WTC11 (cell line): Measurements from ENCODE around the gene SERP2. TPM values are rescaled to one million over a fixed set of nuclear protein-coding genes. Genes with fewer than 3 reads are reported as not detected.

Experiments used
- ATAC-seq: fragments of 200-7000 bp; cut with Tn5 transposase; 2 replicates; pipeline ENCODE4 v1.10.0; 2021; ENCODE audit warnings: mild to moderate bottlenecking, moderate library complexity
- CTCF ChIA-PET: fragments of 300-600 bp; sonication (Branson Sonifier 250); formaldehyde crosslinking; loops from one replicate; lab custom pipeline; 2021; ENCODE audit warnings: antibody characterized with exemption; lab: Charles Lee
- POLR2A ChIA-PET: fragments of 350-600 bp; sonication (Branson Sonifier 250); formaldehyde crosslinking; loops from one replicate; lab custom pipeline; 2021; ENCODE audit warnings: antibody characterized with exemption; lab: Charles Lee
- DNase-seq: peaks from one replicate; pipeline ENCODE4 v3.0.0; 2021; ENCODE audit warnings: low spot score
- H3K27ac Mint-ChIP-seq: 2 replicates; pipeline ENCODE4 v1.8.0; 2021; ENCODE audit warnings: mixed read lengths
- H3K27me3 Mint-ChIP-seq: 2 replicates; pipeline ENCODE4 v1.8.0; 2021; ENCODE audit warnings: low read depth, mild to moderate bottlenecking, moderate library complexity, mixed read lengths
- H3K36me3 Mint-ChIP-seq: 2 replicates; pipeline ENCODE4 v1.8.0; 2021; ENCODE audit warnings: mixed read lengths
- H3K4me1 Mint-ChIP-seq: 2 replicates; pipeline ENCODE4 v1.8.0; 2022; ENCODE audit warnings: mixed read lengths
- H3K4me3 Mint-ChIP-seq: 2 replicates; pipeline ENCODE4 v1.8.0; 2021; ENCODE audit warnings: mild to moderate bottlenecking, moderate library complexity, mixed read lengths
- H3K9me3 Mint-ChIP-seq: 2 replicates; pipeline ENCODE4 v1.8.0; 2021; ENCODE audit warnings: mixed read lengths
- AR ChIP-seq: fragments of 250-450 bp; sonication (Bioruptor Pico); IDR thresholded peaks from 2 replicates; pipeline ENCODE4 v1.9.0; 2021; ENCODE audit warnings: mild to moderate bottlenecking
- ATF6 ChIP-seq: sonication (generic); formaldehyde crosslinking; IDR thresholded peaks from 2 replicates; pipeline ENCODE4 v1.8.1; 2023; ENCODE audit warnings: mild to moderate bottlenecking, missing genetic modification reagents
- CREM ChIP-seq: sonication (generic); formaldehyde crosslinking; IDR thresholded peaks from 2 replicates; pipeline ENCODE4 v1.8.1; 2022; ENCODE audit warnings: mild to moderate bottlenecking, missing genetic modification reagents, moderate library complexity
- ESRRA ChIP-seq: sonication (generic); formaldehyde crosslinking; IDR thresholded peaks from 2 replicates; pipeline ENCODE4 v1.8.1; 2022; ENCODE audit warnings: mild to moderate bottlenecking, missing genetic modification reagents, borderline replicate concordance
- KAT7 ChIP-seq: sonication (generic); formaldehyde crosslinking; IDR thresholded peaks from 2 replicates; pipeline ENCODE4 v1.8.1; 2023; ENCODE audit warnings: missing genetic modification reagents, mild to moderate bottlenecking, borderline replicate concordance
- TEAD1 ChIP-seq: sonication (generic); formaldehyde crosslinking; IDR thresholded peaks from 2 replicates; pipeline ENCODE4 v1.8.0; 2022; ENCODE audit warnings: mild to moderate bottlenecking, missing genetic modification reagents
- ZMAT4 ChIP-seq: fragments of 250-450 bp; sonication (Bioruptor Pico); IDR thresholded peaks from 2 replicates; pipeline ENCODE4 v1.9.0; 2021; ENCODE audit warnings: mild to moderate bottlenecking
- ZNF263 ChIP-seq: sonication (generic); formaldehyde crosslinking; IDR thresholded peaks from 2 replicates; pipeline ENCODE4 v1.8.1; 2022; ENCODE audit warnings: low read depth, mild to moderate bottlenecking, moderate library complexity, missing genetic modification reagents
- total RNA-seq: library from RNA; stranded (reverse); gene quantifications from 3 replicates; pipeline ENCODE4 v1.2.3, GENCODE V29; 2021
- TF ChIP-seq, protein P1 (sequence below): sonication (generic); formaldehyde crosslinking; IDR thresholded peaks from 2 replicates; pipeline ENCODE4 v1.8.1; 2023; ENCODE audit warnings: mild to moderate bottlenecking, missing genetic modification reagents, borderline replicate concordance
- TF ChIP-seq, protein P2 (sequence below): sonication (generic); formaldehyde crosslinking; IDR thresholded peaks from 2 replicates; pipeline ENCODE4 v1.8.0; 2023; ENCODE audit warnings: mild to moderate bottlenecking, missing genetic modification reagents
- TF ChIP-seq, protein P3 (sequence below): sonication (generic); formaldehyde crosslinking; IDR thresholded peaks from 2 replicates; pipeline ENCODE4 v1.8.0; 2022; ENCODE audit warnings: mild to moderate bottlenecking, missing genetic modification reagents
- TF ChIP-seq, protein P4 (sequence below): sonication (generic); formaldehyde crosslinking; IDR thresholded peaks from 2 replicates; pipeline ENCODE4 v1.8.1; 2023; ENCODE audit warnings: mild to moderate bottlenecking, moderate library complexity, missing genetic modification reagents
- TF ChIP-seq, protein P5 (sequence below): sonication (generic); formaldehyde crosslinking; IDR thresholded peaks from 2 replicates; pipeline ENCODE4 v1.8.1; 2023; ENCODE audit warnings: mild to moderate bottlenecking, missing genetic modification reagents
- TF ChIP-seq, protein P6 (sequence below): fragments of 250-450 bp; sonication (Bioruptor Pico); IDR thresholded peaks from 2 replicates; pipeline ENCODE4 v2.1.2; 2022; ENCODE audit warnings: mild to moderate bottlenecking, moderate library complexity

The SERP2 gene
- total RNA-seq, 1 experiment from 2014 or later: 1.2 TPM

GRCh38 chr13:44416744-44417143 is 43.1 kb downstream of the SERP2 start (continued):
- TF ChIP-seq, protein P1, sequence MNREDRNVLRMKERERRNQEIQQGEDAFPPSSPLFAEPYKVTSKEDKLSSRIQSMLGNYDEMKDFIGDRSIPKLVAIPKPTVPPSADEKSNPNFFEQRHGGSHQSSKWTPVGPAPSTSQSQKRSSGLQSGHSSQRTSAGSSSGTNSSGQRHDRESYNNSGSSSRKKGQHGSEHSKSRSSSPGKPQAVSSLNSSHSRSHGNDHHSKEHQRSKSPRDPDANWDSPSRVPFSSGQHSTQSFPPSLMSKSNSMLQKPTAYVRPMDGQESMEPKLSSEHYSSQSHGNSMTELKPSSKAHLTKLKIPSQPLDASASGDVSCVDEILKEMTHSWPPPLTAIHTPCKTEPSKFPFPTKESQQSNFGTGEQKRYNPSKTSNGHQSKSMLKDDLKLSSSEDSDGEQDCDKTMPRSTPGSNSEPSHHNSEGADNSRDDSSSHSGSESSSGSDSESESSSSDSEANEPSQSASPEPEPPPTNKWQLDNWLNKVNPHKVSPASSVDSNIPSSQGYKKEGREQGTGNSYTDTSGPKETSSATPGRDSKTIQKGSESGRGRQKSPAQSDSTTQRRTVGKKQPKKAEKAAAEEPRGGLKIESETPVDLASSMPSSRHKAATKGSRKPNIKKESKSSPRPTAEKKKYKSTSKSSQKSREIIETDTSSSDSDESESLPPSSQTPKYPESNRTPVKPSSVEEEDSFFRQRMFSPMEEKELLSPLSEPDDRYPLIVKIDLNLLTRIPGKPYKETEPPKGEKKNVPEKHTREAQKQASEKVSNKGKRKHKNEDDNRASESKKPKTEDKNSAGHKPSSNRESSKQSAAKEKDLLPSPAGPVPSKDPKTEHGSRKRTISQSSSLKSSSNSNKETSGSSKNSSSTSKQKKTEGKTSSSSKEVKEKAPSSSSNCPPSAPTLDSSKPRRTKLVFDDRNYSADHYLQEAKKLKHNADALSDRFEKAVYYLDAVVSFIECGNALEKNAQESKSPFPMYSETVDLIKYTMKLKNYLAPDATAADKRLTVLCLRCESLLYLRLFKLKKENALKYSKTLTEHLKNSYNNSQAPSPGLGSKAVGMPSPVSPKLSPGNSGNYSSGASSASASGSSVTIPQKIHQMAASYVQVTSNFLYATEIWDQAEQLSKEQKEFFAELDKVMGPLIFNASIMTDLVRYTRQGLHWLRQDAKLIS: no peak
- TF ChIP-seq CREM (CRISPR knock-in tag) (no peak), ZNF263 (CRISPR knock-in tag) (no peak), KAT7 (CRISPR knock-in tag) (no peak), AR (CRISPR knock-in tag) (no peak), ESRRA (CRISPR knock-in tag) (no peak), ATF6 (no peak)
- TF ChIP-seq, protein P2, sequence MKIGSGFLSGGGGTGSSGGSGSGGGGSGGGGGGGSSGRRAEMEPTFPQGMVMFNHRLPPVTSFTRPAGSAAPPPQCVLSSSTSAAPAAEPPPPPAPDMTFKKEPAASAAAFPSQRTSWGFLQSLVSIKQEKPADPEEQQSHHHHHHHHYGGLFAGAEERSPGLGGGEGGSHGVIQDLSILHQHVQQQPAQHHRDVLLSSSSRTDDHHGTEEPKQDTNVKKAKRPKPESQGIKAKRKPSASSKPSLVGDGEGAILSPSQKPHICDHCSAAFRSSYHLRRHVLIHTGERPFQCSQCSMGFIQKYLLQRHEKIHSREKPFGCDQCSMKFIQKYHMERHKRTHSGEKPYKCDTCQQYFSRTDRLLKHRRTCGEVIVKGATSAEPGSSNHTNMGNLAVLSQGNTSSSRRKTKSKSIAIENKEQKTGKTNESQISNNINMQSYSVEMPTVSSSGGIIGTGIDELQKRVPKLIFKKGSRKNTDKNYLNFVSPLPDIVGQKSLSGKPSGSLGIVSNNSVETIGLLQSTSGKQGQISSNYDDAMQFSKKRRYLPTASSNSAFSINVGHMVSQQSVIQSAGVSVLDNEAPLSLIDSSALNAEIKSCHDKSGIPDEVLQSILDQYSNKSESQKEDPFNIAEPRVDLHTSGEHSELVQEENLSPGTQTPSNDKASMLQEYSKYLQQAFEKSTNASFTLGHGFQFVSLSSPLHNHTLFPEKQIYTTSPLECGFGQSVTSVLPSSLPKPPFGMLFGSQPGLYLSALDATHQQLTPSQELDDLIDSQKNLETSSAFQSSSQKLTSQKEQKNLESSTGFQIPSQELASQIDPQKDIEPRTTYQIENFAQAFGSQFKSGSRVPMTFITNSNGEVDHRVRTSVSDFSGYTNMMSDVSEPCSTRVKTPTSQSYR: no peak
- TF ChIP-seq, protein P3, sequence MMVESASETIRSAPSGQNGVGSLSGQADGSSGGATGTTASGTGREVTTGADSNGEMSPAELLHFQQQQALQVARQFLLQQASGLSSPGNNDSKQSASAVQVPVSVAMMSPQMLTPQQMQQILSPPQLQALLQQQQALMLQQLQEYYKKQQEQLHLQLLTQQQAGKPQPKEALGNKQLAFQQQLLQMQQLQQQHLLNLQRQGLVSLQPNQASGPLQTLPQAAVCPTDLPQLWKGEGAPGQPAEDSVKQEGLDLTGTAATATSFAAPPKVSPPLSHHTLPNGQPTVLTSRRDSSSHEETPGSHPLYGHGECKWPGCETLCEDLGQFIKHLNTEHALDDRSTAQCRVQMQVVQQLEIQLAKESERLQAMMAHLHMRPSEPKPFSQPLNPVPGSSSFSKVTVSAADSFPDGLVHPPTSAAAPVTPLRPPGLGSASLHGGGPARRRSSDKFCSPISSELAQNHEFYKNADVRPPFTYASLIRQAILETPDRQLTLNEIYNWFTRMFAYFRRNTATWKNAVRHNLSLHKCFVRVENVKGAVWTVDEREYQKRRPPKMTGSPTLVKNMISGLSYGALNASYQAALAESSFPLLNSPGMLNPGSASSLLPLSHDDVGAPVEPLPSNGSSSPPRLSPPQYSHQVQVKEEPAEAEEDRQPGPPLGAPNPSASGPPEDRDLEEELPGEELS (CRISPR knock-in tag): no peak
- TF ChIP-seq, all 79 proteins: peak for 0

- Mint-ChIP-seq H3K4me3 (no peak overlapping the region), H3K27me3 (peaks cover 20% of the 10 kb centered on the region), H3K36me3 (peaks cover 4% of the 10 kb centered on the region), H3K4me1 (peaks cover 56% of the 10 kb centered on the region), H3K9me3 (peaks cover 4% of the 10 kb centered on the region), H3K27ac (no peak overlapping the region)
- CTCF ChIA-PET: interaction anchor here (0.6 to 1.4 kb wide), 5 partner anchors 10 to 174 kb away, joined by 3 read pairs; no protein-coding TSS in a partner anchor
- DNase-seq (no peak), ATAC-seq (peak; percentile 17; the same call in 1 of the 2 replicates)
- POLR2A ChIA-PET: interaction anchor here (0.7 to 1.3 kb wide), 2 partner anchors 17 to 19 kb away, joined by 3 to 9 read pairs; no protein-coding TSS in a partner anchor
- TF ChIP-seq ZMAT4 (CRISPR knock-in tag) (no peak), TEAD1 (CRISPR knock-in tag) (no peak)
- TF ChIP-seq, protein P4, sequence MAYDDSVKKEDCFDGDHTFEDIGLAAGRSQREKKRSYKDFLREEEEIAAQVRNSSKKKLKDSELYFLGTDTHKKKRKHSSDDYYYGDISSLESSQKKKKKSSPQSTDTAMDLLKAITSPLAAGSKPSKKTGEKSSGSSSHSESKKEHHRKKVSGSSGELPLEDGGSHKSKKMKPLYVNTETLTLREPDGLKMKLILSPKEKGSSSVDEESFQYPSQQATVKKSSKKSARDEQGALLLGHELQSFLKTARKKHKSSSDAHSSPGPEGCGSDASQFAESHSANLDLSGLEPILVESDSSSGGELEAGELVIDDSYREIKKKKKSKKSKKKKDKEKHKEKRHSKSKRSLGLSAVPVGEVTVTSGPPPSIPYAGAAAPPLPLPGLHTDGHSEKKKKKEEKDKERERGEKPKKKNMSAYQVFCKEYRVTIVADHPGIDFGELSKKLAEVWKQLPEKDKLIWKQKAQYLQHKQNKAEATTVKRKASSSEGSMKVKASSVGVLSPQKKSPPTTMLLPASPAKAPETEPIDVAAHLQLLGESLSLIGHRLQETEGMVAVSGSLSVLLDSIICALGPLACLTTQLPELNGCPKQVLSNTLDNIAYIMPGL (CRISPR knock-in tag): no peak
- TF ChIP-seq, protein P5, sequence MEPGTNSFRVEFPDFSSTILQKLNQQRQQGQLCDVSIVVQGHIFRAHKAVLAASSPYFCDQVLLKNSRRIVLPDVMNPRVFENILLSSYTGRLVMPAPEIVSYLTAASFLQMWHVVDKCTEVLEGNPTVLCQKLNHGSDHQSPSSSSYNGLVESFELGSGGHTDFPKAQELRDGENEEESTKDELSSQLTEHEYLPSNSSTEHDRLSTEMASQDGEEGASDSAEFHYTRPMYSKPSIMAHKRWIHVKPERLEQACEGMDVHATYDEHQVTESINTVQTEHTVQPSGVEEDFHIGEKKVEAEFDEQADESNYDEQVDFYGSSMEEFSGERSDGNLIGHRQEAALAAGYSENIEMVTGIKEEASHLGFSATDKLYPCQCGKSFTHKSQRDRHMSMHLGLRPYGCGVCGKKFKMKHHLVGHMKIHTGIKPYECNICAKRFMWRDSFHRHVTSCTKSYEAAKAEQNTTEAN (CRISPR knock-in tag): no peak
- TF ChIP-seq, protein P6, sequence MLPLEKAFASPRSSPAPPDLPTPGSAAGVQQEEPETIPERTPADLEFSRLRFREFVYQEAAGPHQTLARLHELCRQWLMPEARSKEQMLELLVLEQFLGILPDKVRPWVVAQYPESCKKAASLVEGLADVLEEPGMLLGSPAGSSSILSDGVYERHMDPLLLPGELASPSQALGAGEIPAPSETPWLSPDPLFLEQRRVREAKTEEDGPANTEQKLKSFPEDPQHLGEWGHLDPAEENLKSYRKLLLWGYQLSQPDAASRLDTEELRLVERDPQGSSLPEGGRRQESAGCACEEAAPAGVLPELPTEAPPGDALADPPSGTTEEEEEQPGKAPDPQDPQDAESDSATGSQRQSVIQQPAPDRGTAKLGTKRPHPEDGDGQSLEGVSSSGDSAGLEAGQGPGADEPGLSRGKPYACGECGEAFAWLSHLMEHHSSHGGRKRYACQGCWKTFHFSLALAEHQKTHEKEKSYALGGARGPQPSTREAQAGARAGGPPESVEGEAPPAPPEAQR (CRISPR knock-in tag): no peak
These were observed 43.8 kb downstream of the SERP2 start for GRCh38 chr13:44417446-44417845.
